Left ventricle myocardium inferior (tissue), 1 donor: ENCODE measurements around the gene RAI1. TPM values are rescaled to one million over a fixed set of nuclear protein-coding genes. Genes with fewer than 3 reads are reported as not detected.

Experiments
- DNase-seq: peaks from one replicate; pipeline ENCODE4 v3.0.0-alpha.2; 2020
- H3K27ac ChIP-seq: fragments of 200-600 bp; replicated peaks from 2 replicates; pipeline ENCODE4 v1.8.0; 2021
- H3K27me3 ChIP-seq: fragments of 200-600 bp; 2 replicates; pipeline ENCODE4 v1.8.0; 2021; ENCODE audit warnings: low read depth
- H3K36me3 ChIP-seq: fragments of 200-600 bp; 2 replicates; pipeline ENCODE4 v1.8.0; 2021
- H3K4me1 ChIP-seq: fragments of 200-600 bp; 2 replicates; pipeline ENCODE4 v1.8.0; 2021
- H3K4me3 ChIP-seq: fragments of 200-600 bp; 2 replicates; pipeline ENCODE4 v1.8.0; 2021; ENCODE audit warnings: mild to moderate bottlenecking, moderate library complexity
- H3K9me3 ChIP-seq: fragments of 200-600 bp; replicated peaks from 2 replicates; pipeline ENCODE4 v1.8.0; 2021
- CTCF ChIP-seq: fragments of 200-600 bp; IDR thresholded peaks from 2 replicates; pipeline ENCODE4 v1.8.0; 2021; ENCODE audit warnings: antibody characterized with exemption, mild to moderate bottlenecking, borderline replicate concordance
- intact Hi-C: fragments of 100-400 bp; cut with micrococcal nuclease; formaldehyde crosslinking; loops from one replicate; pipeline ENCODE4 v1.11.0; 2022
- total RNA-seq: library from RNA; stranded (reverse); fragmentation: NEBNext Ultra II Directional; extraction: Animal tissue kit (Norgen Biotek cat#: 25700); gene quantifications from one replicate; pipeline ENCODE4 v1.2.1, GENCODE V29; 2021
- donor health status: DM: no; HTN: yes; CAD: no; lungs with severe emphysema.

Gene RAI1
- total RNA-seq, 1 donor from 2014 or later, result 22.5 TPM

GRCh38 chr17:17714261-17714866 is 33.1 kb downstream of the RAI1 start:
- Histone ChIP-seq H3K36me3 (no peaks in the 10 kb centered on the region), H3K9me3 (no peaks in the 10 kb centered on the region), H3K27me3 (no peaks in the 10 kb centered on the region), H3K4me1 (peaks cover 84% of the 10 kb centered on the region), H3K4me3 (peak overlapping the region; percentile 14), H3K27ac (peak overlapping the region; percentile 81)
- DNase-seq, result no peak
- intact Hi-C loops, result no loop called here
- no peak for TF ChIP-seq CTCF

- H3K27ac ChIP-seq, result peak overlapping the region; percentile 81
- H3K36me3 ChIP-seq, result no peaks in the 10 kb centered on the region
These were observed 33.6 kb downstream of the RAI1 start for GRCh38 chr17:17714879-17715278.

GRCh38 chr17:17716837-17717523 is 35.7 kb downstream of the RAI1 start:
- H3K27ac ChIP-seq, result no peak overlapping the region
- H3K27me3 ChIP-seq, result no peaks in the 10 kb centered on the region
- DNase-seq, result no peak
- H3K36me3 ChIP-seq, result no peaks in the 10 kb centered on the region
- no peak overlapping the region for H3K4me3 ChIP-seq
- H3K9me3 ChIP-seq, result no peaks in the 10 kb centered on the region
- no peak for TF ChIP-seq CTCF
- intact Hi-C loops, result no loop called here
- peaks cover 77% of the 10 kb centered on the region for H3K4me1 ChIP-seq

More at GRCh38 chr17:17714879-17715278, 33.6 kb downstream of the RAI1 start:
- no peaks in the 10 kb centered on the region for H3K27me3 ChIP-seq
- no peak for TF ChIP-seq CTCF
- peaks cover 86% of the 10 kb centered on the region for H3K4me1 ChIP-seq
- intact Hi-C loops, result no loop called here
- H3K4me3 ChIP-seq, result no peak overlapping the region
- H3K9me3 ChIP-seq, result no peaks in the 10 kb centered on the region
- DNase-seq, result no peak

- Histone ChIP-seq H3K27ac (no peak overlapping the region), H3K4me3 (no peak overlapping the region), H3K36me3 (no peaks in the 10 kb centered on the region), H3K9me3 (no peaks in the 10 kb centered on the region), H3K27me3 (no peaks in the 10 kb centered on the region), H3K4me1 (peaks cover 76% of the 10 kb centered on the region)
- TF ChIP-seq CTCF, result no peak
- no peak for DNase-seq
- intact Hi-C loops, result no loop called here
These were observed 37.0 kb downstream of the RAI1 start for GRCh38 chr17:17718251-17718650.

- TF ChIP-seq CTCF, result no peak
- intact Hi-C loops, result no loop called here
- H3K27ac ChIP-seq, result peak overlapping the region; percentile 61
- DNase-seq, result no peak
- no peaks in the 10 kb centered on the region for H3K36me3 ChIP-seq
- no peak overlapping the region for H3K4me3 ChIP-seq
- peaks cover 76% of the 10 kb centered on the region for H3K4me1 ChIP-seq
- no peaks in the 10 kb centered on the region for H3K27me3 ChIP-seq
- no peaks in the 10 kb centered on the region for H3K9me3 ChIP-seq
These were observed 38.1 kb downstream of the RAI1 start for GRCh38 chr17:17719199-17719940.
